Right hindlimb (tissue), 1 donor: ENCODE results near the gene B4GALT3.
"Not testable (repeated sequence)": the region's sequence is repeated elsewhere in the genome, so short reads cannot be mapped to it uniquely, and the experiment has no call there.

Source experiments
- DNase-seq: peaks from one replicate; pipeline ENCODE4 v3.0.0-alpha.2; 2018

B4GALT3 gene

GRCh38 chr1:161177112-161177935, at the start of gene B4GALT3:
B4GALT3 (minus strand) TSS chr1:161177507; CDS start chr1:161176060, 1,447 bp downstream.
- peak; percentile 95 for DNase-seq

- no peak for DNase-seq
Observed at GRCh38 chr1:161226759-161227158, 49.5 kb upstream of the B4GALT3 start.

DNA sequence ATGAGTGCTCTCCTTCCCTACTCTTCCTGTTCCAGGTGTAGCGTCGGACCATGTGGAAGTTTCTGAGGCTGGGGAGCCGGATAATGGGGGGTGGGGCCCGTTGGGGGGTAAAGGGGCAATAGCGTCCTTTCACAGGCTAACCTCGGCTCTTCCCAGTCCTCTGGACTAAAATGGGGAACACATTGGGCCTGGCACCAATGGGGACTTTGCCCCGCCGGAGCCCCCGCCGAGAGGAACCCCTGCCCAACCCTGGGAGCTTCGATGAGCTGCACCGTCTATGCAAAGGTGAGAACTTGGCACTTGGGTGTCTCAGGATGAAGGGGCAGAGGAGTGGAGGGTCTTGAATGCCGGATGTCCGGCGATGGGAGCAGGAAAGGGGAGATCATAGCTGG, 49.0 kb upstream of the B4GALT3 start:
- peak; percentile 22 for DNase-seq

DNA sequence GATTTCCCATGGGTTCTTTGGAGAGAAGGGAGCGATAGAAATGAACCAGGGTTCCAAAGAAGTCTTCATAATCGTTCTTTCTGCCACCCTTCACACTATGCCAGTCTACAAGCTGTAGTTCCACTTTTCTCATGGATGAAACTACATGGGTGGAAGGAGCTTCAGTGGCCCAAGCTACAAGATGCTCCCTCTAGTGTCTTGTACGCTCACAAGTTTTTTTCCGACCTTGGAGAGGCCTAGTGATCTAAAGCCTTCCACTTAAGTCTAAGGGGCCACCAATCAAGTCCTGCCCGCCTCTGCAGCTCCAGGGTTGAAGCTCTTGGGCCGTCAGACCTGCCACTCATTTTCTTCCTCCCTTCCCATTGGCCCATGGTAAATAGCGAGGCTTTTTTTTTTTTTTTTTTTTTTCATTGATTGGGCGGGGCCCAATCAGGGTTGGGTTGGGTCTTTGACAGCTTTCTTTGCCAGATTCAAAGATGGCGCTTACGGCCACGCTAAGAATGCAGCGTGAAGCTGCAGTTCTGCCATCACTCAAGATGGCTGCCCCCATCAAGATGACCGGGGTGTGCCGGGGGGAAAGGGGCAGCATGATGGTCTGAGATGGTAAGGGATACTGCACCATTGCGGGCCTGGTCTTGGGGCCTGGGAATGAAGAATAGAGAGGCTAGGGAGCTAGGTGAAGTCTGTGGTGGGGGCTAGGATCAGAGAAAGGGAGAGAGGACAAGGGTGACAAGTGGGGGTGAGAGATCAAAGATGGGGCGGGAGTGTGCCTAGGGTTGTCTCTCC, 48.4 kb upstream of the B4GALT3 start, which contains the start of gene TOMM40L:
Gene TOMM40L (plus strand): TSS at position 527 of the 786 bp plus-strand sequence. CDS start 430 bp downstream, outside the sequence.
- DNase-seq: peak; percentile 92

- no peak for DNase-seq
Observed at GRCh38 chr1:161225178-161225533, 47.8 kb upstream of the B4GALT3 start.

DNA sequence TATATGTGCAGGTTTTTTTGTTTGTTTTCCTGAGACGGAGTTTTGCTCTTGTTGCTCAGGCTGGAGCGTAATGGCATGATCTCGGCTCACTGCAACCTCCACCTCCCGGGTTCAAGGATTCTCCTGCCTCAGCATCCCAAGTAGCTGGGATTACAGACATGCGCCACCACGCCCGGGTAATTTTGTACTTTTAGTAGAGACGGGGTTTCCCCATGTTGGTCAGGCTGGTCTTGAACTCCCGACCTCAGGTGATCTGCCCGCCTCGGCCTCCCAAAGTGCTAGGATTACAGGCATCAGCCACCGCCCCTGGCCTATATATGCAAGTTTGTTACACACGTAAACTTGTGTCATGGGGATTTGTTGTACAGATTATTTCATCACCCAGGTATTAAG, 47.4 kb upstream of the B4GALT3 start:
- not testable (repeated sequence) for DNase-seq

DNA sequence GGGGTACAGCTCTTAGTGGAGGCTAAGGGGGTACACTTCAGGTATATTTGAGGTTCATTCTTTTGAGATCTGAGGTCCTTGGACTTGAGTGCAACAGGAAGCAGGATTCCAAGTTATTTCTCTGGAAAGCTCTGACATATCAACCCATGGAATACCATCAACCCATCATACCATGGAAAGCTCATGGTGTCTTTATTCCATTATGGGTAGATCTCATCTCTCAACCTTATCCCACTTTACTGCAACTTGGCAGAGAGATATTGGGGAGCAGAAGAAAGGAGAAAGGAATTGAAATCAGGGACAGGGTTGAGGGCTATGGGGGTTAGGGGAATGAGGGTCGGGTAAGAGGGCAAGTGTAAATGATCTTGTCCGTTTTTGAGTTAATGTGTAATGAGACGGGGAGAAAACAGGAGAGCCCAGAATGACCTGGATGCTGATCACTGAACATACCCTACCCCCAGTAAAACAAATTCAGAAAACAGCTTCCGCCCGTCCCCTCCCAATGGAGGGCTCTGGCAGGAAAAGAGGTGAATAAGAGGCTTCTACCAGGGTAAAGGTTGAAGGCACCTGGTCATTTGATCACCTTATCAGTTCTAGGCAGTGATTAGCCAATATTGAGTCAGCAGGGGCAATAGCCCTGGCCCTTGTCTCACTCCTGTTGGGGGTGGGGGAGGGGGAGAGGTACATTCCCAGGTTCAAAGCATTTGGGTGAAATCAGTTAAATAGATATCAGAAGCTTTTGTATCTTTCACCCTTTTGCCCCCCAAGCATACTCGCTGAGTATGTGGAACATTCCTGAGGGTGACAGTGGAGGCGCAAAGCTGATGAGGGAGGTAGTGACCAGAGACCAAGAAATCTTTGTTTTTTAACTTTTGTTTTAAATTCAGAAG, 46.7 kb upstream of the B4GALT3 start:
- DNase-seq: no peak

GRCh38 chr1:161222175-161223019, 45.1 kb upstream of the B4GALT3 start:
- DNase-seq: no peak

GRCh38 chr1:161220002-161220401, 42.7 kb upstream of the B4GALT3 start:
- DNase-seq: no peak

- DNase-seq: no peak
Observed at GRCh38 chr1:161219078-161219892, 42.0 kb upstream of the B4GALT3 start.

GRCh38 chr1:161218301-161219077, 41.2 kb upstream of the B4GALT3 start:
- DNase-seq: no peak

DNA sequence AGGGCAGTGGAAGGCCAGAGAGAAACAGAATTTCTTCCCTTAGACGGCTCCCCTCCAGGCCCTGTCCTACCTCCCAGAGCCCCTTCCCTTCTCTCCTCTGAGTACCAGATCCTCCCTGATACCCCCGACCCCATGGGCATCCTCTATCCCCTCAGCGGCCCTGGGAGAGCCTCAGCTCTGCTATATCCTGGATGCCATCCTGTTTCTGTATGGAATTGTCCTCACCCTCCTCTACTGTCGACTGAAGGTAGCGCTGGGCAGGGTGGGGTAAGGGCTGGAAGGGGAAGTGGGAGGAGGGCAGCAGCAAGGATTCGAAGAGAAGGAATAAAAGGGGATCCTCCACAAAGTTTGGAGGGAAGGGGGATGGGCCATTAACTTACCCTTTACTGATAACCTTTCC, 40.5 kb upstream of the B4GALT3 start:
- DNase-seq: no peak

- DNase-seq: no peak
Observed at GRCh38 chr1:161216945-161217712, 39.8 kb upstream of the B4GALT3 start.

DNA sequence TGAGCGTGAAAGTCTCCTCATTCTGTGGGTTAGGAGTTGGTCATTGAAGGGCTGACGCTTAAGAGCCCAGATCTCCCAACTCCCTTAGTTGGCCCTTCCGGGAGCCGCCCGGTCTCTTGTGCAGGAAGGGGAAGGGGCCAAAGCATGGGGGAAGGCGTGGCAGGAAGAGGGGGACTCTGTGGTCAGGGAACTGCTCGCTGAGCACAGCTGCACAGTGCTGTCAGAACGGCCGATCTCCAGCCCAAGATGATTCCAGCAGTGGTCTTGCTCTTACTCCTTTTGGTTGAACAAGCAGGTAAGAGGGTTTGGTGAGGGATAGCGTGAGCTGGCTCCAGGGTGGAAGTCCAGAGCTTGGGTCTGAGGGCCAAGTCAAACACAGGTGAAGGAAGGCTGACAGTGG, 37.8 kb upstream of the B4GALT3 start, which contains the start of gene FCER1G:
Gene FCER1G (plus strand): TSS at position 220 of the 400 bp plus-strand sequence. CDS start 27 bp downstream, at position 247.
- no peak for DNase-seq

GRCh38 chr1:161214369-161214768, 37.1 kb upstream of the B4GALT3 start:
- no peak for DNase-seq

GRCh38 chr1:161209790-161210409, 32.6 kb upstream of the B4GALT3 start:
- DNase-seq: peak; percentile 78

DNA sequence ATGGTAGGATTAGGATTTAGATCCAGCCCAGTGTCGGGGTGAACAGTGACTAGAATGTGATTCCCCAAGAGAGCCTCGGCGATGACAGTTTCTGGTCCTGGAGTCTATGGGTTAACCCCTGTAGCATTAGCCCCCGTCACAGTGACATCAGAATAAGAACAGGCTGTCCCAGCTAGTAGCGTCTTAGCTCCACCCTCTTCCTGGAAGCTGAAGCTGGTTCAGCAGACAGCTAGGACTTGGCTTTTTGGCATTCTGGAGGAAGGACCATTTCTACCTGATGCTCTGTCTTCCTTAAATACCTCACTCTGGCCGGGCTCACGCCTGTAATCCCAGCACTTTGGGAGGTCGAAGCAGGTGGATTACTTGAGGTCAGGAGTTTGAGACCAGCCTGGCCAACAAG, 29.9 kb upstream of the B4GALT3 start:
- DNase-seq: no peak

GRCh38 chr1:161206411-161207140, 29.3 kb upstream of the B4GALT3 start:
- no peak for DNase-seq
